H1 (cell line): Measurements from ENCODE around the gene SUB1. TPM values are rescaled to one million over a fixed set of nuclear protein-coding genes. Genes with fewer than 3 reads are reported as not detected.

Experiments
- CTCF ChIA-PET: fragments of 300-600 bp; sonication (Branson Sonifier 250); formaldehyde crosslinking; loops from one replicate; lab custom pipeline; 2021; ENCODE audit not compliant: partially characterized antibody; lab: Charles Lee
- POLR2A ChIA-PET: fragments of 300-600 bp; sonication (Branson Sonifier 250); formaldehyde crosslinking; loops from one replicate; lab custom pipeline; 2021; ENCODE audit warnings: inconsistent platforms; ENCODE audit not compliant: partially characterized antibody; lab: Charles Lee
- DNase-seq, 2 experiments: peaks; one replicate each; pipeline versions ENCODE4 v3.0.0 to v3.0.0-alpha.2; 2010 to 2022; ENCODE audit warnings: low spot score in 2 of 2, low read depth in 1 of 2, mixed read lengths in 1 of 2
- FAIRE-seq: peaks from 2 replicates; lab custom pipeline; 2011; peaks lifted over from hg19 to GRCh38; lab: Jason Lieb, UNC
- H2AFZ ChIP-seq: 2 replicates; pipeline ENCODE4 v1.8.1; 2012; ENCODE audit warnings: low read length, inconsistent platforms
- H2AK5ac ChIP-seq: 2 replicates; pipeline ENCODE4 v1.6.1; 2013; ENCODE audit warnings: low read depth, low read length
- H2BK120ac ChIP-seq: replicated peaks from 2 replicates; pipeline ENCODE3; 2013; ENCODE audit warnings: low read depth, low read length, inconsistent platforms
- H2BK12ac ChIP-seq: 2 replicates; pipeline ENCODE4 v1.6.1; 2013; ENCODE audit warnings: low read depth, low read length
- H2BK15ac ChIP-seq: 2 replicates; pipeline ENCODE4 v1.6.1; 2013; ENCODE audit warnings: low read length
- H2BK20ac ChIP-seq: 2 replicates; pipeline ENCODE4 v1.6.1; 2013; ENCODE audit warnings: low read length
- H2BK5ac ChIP-seq: 2 replicates; pipeline ENCODE4 v1.6.1; 2013; ENCODE audit warnings: low read depth, low read length
- H3K14ac ChIP-seq: 2 replicates; pipeline ENCODE4 v1.6.1; 2013; ENCODE audit warnings: inconsistent platforms; ENCODE audit not compliant: insufficient read length
- H3K18ac ChIP-seq: 2 replicates; pipeline ENCODE4 v1.6.1; 2013; ENCODE audit warnings: low read length; ENCODE audit errors: extremely low read depth
- H3K23ac ChIP-seq: 2 replicates; pipeline ENCODE4 v1.6.1; 2013; ENCODE audit warnings: inconsistent platforms; ENCODE audit not compliant: insufficient read length
- H3K23me2 ChIP-seq: 2 replicates; pipeline ENCODE4 v1.6.1; 2013; ENCODE audit warnings: low read depth, low read length
- H3K27ac ChIP-seq: 2 replicates; pipeline ENCODE4 v1.6.1; 2011; ENCODE audit warnings: low read depth, low read length, inconsistent platforms
- H3K27me3 ChIP-seq, 4 experiments: replicated peaks in 1 of 4; 1 replicate in 1 of 4; 2 replicates in 3 of 4; pipeline versions ENCODE4 v1.6.1 to v1.8.1; 2011 to 2013; ENCODE audit warnings: low read length in 3 of 4, mild to moderate bottlenecking in 3 of 4, inconsistent platforms in 2 of 4, mixed read lengths in 2 of 4, moderate library complexity in 1 of 4; ENCODE audit not compliant: control insufficient read depth in 3 of 4, insufficient read depth in 3 of 4; ENCODE audit errors: extremely low read depth in 1 of 4
- H3K36me3 ChIP-seq, 4 experiments: 2 replicates each; pipeline versions ENCODE4 v1.6.1 to v1.8.1; 2011 to 2013; ENCODE audit warnings: mild to moderate bottlenecking in 4 of 4, low read length in 3 of 4, moderate library complexity in 2 of 4, control low read depth in 1 of 4, inconsistent platforms in 1 of 4; ENCODE audit not compliant: insufficient read depth in 4 of 4, control insufficient read depth in 2 of 4
- H3K4ac ChIP-seq: replicated peaks from 2 replicates; pipeline ENCODE3; 2013; ENCODE audit warnings: low read length, low read depth, mixed read lengths, inconsistent platforms; ENCODE audit not compliant: insufficient read length
- H3K4me1 ChIP-seq, 4 experiments: replicated peaks in 1 of 4; 1 replicate in 1 of 4; 2 replicates in 3 of 4; pipeline versions ENCODE4 v1.6.1 to v1.8.1; 2011 to 2013; ENCODE audit warnings: low read length in 3 of 4, inconsistent platforms in 2 of 4, mixed read lengths in 1 of 4; ENCODE audit not compliant: insufficient read depth in 4 of 4, control insufficient read depth in 3 of 4
- H3K4me2 ChIP-seq, 2 experiments: 2 replicates each; pipeline versions ENCODE4 v1.6.1 to v1.8.1; 2011 to 2013; ENCODE audit warnings: low read depth in 2 of 2, low read length in 2 of 2, control low read depth in 1 of 2, inconsistent platforms in 1 of 2, mild to moderate bottlenecking in 1 of 2; ENCODE audit not compliant: insufficient read depth in 1 of 2
- H3K4me3 ChIP-seq, 4 experiments: fragments of 200-600, 300-600 bp in 1 of 4; sonication (generic), shearing (Covaris generic), sonication (Bioruptor Twin) in 1 of 4; 2 replicates each; pipeline versions ENCODE4 v1.5.1 to v1.8.1; 2011 to 2016; ENCODE audit warnings: low read length in 4 of 4, low read depth in 3 of 4, control low read depth in 2 of 4, inconsistent platforms in 2 of 4, mild to moderate bottlenecking in 2 of 4, mixed read lengths in 1 of 4, moderate library complexity in 1 of 4; ENCODE audit not compliant: insufficient read depth in 2 of 4; ENCODE audit errors: extremely low read depth in 1 of 4
- H3K56ac ChIP-seq: replicated peaks from 2 replicates; pipeline ENCODE3; 2013; ENCODE audit warnings: low read depth, mild to moderate bottlenecking, mixed read lengths, low read length, inconsistent platforms; ENCODE audit not compliant: insufficient read length
- H3K79me1 ChIP-seq: 2 replicates; pipeline ENCODE4 v1.6.1; 2013; ENCODE audit warnings: low read depth, low read length, control low read depth
- H3K79me2 ChIP-seq, 2 experiments: 2 replicates each; pipeline versions ENCODE4 v1.6.1 to v1.8.1; 2012 to 2013; ENCODE audit warnings: low read length in 2 of 2, mild to moderate bottlenecking in 2 of 2, inconsistent platforms in 1 of 2; ENCODE audit not compliant: insufficient read depth in 2 of 2, control insufficient read depth in 1 of 2
- H3K9ac ChIP-seq, 4 experiments: replicated peaks in 1 of 4; 1 replicate in 1 of 4; 2 replicates in 3 of 4; pipeline versions ENCODE4 v1.6.1 to v1.8.1; 2011 to 2013; ENCODE audit warnings: low read depth in 3 of 4, low read length in 3 of 4, control low read depth in 2 of 4, mild to moderate bottlenecking in 2 of 4, moderate library complexity in 2 of 4, inconsistent platforms in 1 of 4; ENCODE audit errors: extremely low read depth in 1 of 4
- H3K9me3 ChIP-seq, 2 experiments: 2 replicates each; pipeline versions ENCODE4 v1.6.1 to v1.8.1; 2012 to 2013; ENCODE audit warnings: mild to moderate bottlenecking in 2 of 2, moderate library complexity in 2 of 2, control low read depth in 1 of 2, inconsistent platforms in 1 of 2, low read depth in 1 of 2, low read length in 1 of 2, mixed read lengths in 1 of 2; ENCODE audit not compliant: insufficient read depth in 2 of 2
- H4K20me1 ChIP-seq, 2 experiments: replicated peaks in 1 of 2; 2 replicates each; pipeline versions ENCODE3 to v1.8.1; 2011 to 2013; ENCODE audit warnings: inconsistent platforms in 2 of 2, low read length in 2 of 2, mild to moderate bottlenecking in 1 of 2; ENCODE audit not compliant: insufficient read depth in 2 of 2, control insufficient read depth in 1 of 2
- H4K5ac ChIP-seq: 2 replicates; pipeline ENCODE4 v1.6.1; 2013; ENCODE audit warnings: low read length, low read depth, mixed read lengths, inconsistent platforms; ENCODE audit not compliant: insufficient read length
- H4K8ac ChIP-seq: 2 replicates; pipeline ENCODE4 v1.8.0; 2013; ENCODE audit warnings: mild to moderate bottlenecking, moderate library complexity, low read length, inconsistent platforms; ENCODE audit not compliant: insufficient read depth; ENCODE audit errors: extremely low read depth
- H4K91ac ChIP-seq: replicated peaks from 2 replicates; pipeline ENCODE3; 2013; ENCODE audit warnings: low read length, mixed read lengths, inconsistent platforms; ENCODE audit not compliant: insufficient read length
- BCL11A ChIP-seq, 2 experiments: IDR thresholded peaks; one replicate each; pipeline ENCODE4 v1.6.1; 2011; ENCODE audit warnings: low read depth in 2 of 2, low read length in 2 of 2, mild to moderate bottlenecking in 2 of 2
- CEBPB ChIP-seq: IDR thresholded peaks from 2 replicates; pipeline ENCODE4 v1.6.1; 2012; ENCODE audit warnings: low read depth, low read length
- CHD1 ChIP-seq: IDR thresholded peaks from 2 replicates; pipeline ENCODE4 v1.6.1; 2012; ENCODE audit warnings: low read depth, low read length, improper control_type of control experiment
- CTBP2 ChIP-seq: IDR thresholded peaks from 2 replicates; pipeline ENCODE4 v1.7.0; 2011; ENCODE audit warnings: borderline replicate concordance, mild to moderate bottlenecking, moderate library complexity, mixed read lengths, low read length; ENCODE audit not compliant: insufficient read depth, insufficient read length
- HDAC6 ChIP-seq: IDR thresholded peaks from one replicate; pipeline ENCODE4 v1.7.1; 2012; ENCODE audit warnings: low read depth, mild to moderate bottlenecking, inconsistent platforms, low read length, moderate library complexity
- KDM4A ChIP-seq: IDR thresholded peaks from one replicate; pipeline ENCODE4 v1.7.1; 2012; ENCODE audit warnings: low read depth, mild to moderate bottlenecking, moderate library complexity, low read length, inconsistent platforms; ENCODE audit not compliant: severe bottlenecking
- KDM5A ChIP-seq: fragments of 200-600 bp; IDR thresholded peaks from 2 replicates; pipeline ENCODE4 v1.7.1; 2012; ENCODE audit warnings: mild to moderate bottlenecking, low read length, inconsistent platforms, mixed read lengths
- MAFK ChIP-seq: IDR thresholded peaks from 2 replicates; pipeline ENCODE4 v1.6.1; 2012; ENCODE audit warnings: low read depth, mild to moderate bottlenecking, improper control_type of control experiment, low read length
- NANOG ChIP-seq: IDR thresholded peaks from 2 replicates; pipeline ENCODE4 v1.6.1; 2011; ENCODE audit warnings: low read length, low read depth, mild to moderate bottlenecking, inconsistent platforms; ENCODE audit not compliant: insufficient read depth, poor library complexity, severe bottlenecking
- NRF1 ChIP-seq: IDR thresholded peaks from 2 replicates; pipeline ENCODE4 v1.6.1; 2011; ENCODE audit warnings: mild to moderate bottlenecking, low read depth, low read length, improper control_type of control experiment
- POU5F1 ChIP-seq: IDR thresholded peaks from 2 replicates; pipeline ENCODE4 v1.6.1; 2011; ENCODE audit warnings: low read depth, mild to moderate bottlenecking, low read length, moderate library complexity
- SP4 ChIP-seq: IDR thresholded peaks from 2 replicates; pipeline ENCODE4 v1.6.1; 2012; ENCODE audit warnings: low read length, inconsistent platforms
- TBP ChIP-seq: IDR thresholded peaks from 2 replicates; pipeline ENCODE4 v1.6.1; 2011; ENCODE audit warnings: low read depth, low read length, improper control_type of control experiment
- WGBS, 2 experiments: shearing (Covaris generic) in 1 of 2; methylation state at CpG; one replicate each; pipeline versions ENCODE4 v1.1.6 to v1.1.7; 2013 to 2015; ENCODE audit warnings: low lambda C conversion rate in 2 of 2, mixed read lengths in 2 of 2, inconsistent platforms in 1 of 2, low coverage in 1 of 2, missing lambda C conversion rate in 1 of 2; ENCODE audit not compliant: insufficient replicate concordance in 2 of 2, insufficient coverage in 1 of 2, insufficient read length in 1 of 2; ENCODE audit errors: extremely low coverage in 1 of 2, missing lambda C conversion rate in 1 of 2; 5-methylcytosine and 5-hydroxymethylcytosine counted together
- polyA plus RNA-seq, 7 experiments: library from polyadenylated mRNA; depleted of rRNA in 3 of 7; stranded (reverse) in 5 of 7; unstranded in 2 of 7; fragments of >200 nt in 5 of 7; fragments of 200-250 nt in 2 of 7; gene quantifications; 1 replicate in 5 of 7; 2 replicates in 1 of 7; 4 replicates in 1 of 7; pipeline versions ENCODE4 v1.2.1 to v1.2.3, GENCODE V29; 2011 to 2013; ENCODE audit warnings: missing spikeins in 2 of 7, mixed read lengths in 2 of 7
- total RNA-seq: library from RNA; stranded (reverse); fragmentation: NEBNext Ultra II Directional; extraction: Animal tissue kit (Norgen Biotek cat#: 25700); gene quantifications from 2 replicates; pipeline ENCODE4 v1.2.1, GENCODE V29; 2021
- TF ChIP-seq, protein P1 (sequence below): IDR thresholded peaks from 2 replicates; pipeline ENCODE4 v1.6.1; 2012; ENCODE audit warnings: inconsistent platforms

Gene SUB1
- total and polyA plus RNA-seq, 2 of the 8 experiments (the other 6 are each of a cell fraction or from before 2014, with no cell fraction given) = 83.9 to 325 TPM

DNA sequence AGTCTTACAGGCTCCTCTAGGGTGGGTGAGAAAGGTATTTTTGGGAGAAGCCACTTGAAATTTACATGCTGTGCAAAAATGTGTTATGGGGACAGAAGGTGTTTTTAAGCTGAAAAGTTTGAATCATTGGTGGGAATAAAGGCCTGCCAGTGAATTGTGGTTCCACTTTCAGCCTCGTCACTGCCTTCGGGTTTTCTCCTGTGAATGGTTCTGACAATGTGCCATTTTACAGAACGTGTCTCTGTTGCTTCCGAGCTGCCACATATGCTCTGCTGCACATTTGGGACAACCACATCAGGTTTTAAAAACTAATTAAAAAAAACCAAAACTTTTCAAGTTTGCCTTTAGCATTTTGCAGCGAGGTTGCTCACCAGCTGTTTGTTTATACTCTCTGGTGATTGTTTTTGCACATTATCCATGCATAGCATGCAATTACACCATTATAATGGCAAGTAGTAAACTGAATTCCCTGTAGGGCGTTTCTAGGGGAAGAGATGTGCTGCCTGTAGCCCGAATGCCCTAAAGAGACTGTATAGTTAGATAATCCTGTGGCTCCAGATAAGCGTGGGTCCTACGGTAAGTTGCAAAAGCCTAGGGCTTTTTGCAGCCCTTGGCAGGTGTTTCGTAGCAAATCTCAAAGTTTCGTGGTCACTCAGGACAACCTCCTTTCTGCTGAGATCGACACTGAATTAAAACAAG, 40.1 kb upstream of the SUB1 start:
- H3K27me3 ChIP-seq = no peaks in the 10 kb centered on the region
- no peak for DNase-seq
- H3K4me3 ChIP-seq = no peak overlapping the region
- no peak overlapping the region for H3K27ac ChIP-seq
- H3K18ac ChIP-seq = no peak overlapping the region
- H2BK5ac ChIP-seq = no peak overlapping the region
- no peak overlapping the region for H3K4me2 ChIP-seq
- H4K8ac ChIP-seq = no peak overlapping the region
- no peak for FAIRE-seq
- H3K4me1 ChIP-seq = no peaks in the 10 kb centered on the region
- no peak overlapping the region for H3K4ac ChIP-seq
- no peak overlapping the region for H2BK20ac ChIP-seq
- no peak overlapping the region for H3K23ac ChIP-seq
- 74% methylated on average over 12 of the region's 12 CpGs; no CpG with 5 or more reads in 1 of the 2 experiments for WGBS, 2 experiments
- no peaks in the 10 kb centered on the region for H3K79me2 ChIP-seq
- no peak overlapping the region for H3K9ac ChIP-seq
- no peaks in the 10 kb centered on the region for H4K20me1 ChIP-seq
- H3K36me3 ChIP-seq = no peaks in the 10 kb centered on the region
- H3K56ac ChIP-seq = no peak overlapping the region
- no peak overlapping the region for H3K14ac ChIP-seq
- H3K79me1 ChIP-seq = no peaks in the 10 kb centered on the region
- no peak overlapping the region for H2AK5ac ChIP-seq
- no peak overlapping the region for H2BK12ac ChIP-seq
- H4K91ac ChIP-seq = no peak overlapping the region
- no peak overlapping the region for H4K5ac ChIP-seq
- ChIA-PET CTCF (interaction anchor here (0.7 to 1.8 kb wide), 3 partner anchors 14 to 622 kb away, joined by 3 to 4 read pairs (median 3); no protein-coding TSS in a partner anchor), POLR2A (interaction anchor here (0.7 kb wide), 1 partner anchor 186 kb away, joined by 3 read pairs; no protein-coding TSS in a partner anchor)
- no peak overlapping the region for H2BK15ac ChIP-seq
- peaks cover under 1% of the 10 kb centered on the region; the same call in 1 of the 2 replicates for H3K23me2 ChIP-seq
- no peak overlapping the region for H2BK120ac ChIP-seq
- no peak overlapping the region for H2AFZ ChIP-seq
- no peaks in the 10 kb centered on the region for H3K9me3 ChIP-seq
- TF ChIP-seq KDM4A = no peak
- TF ChIP-seq CTBP2 = no peak
- TF ChIP-seq CEBPB = no peak
- TF ChIP-seq TBP = no peak
- TF ChIP-seq, protein P1, sequence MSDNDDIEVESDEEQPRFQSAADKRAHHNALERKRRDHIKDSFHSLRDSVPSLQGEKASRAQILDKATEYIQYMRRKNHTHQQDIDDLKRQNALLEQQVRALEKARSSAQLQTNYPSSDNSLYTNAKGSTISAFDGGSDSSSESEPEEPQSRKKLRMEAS = no peak
- TF ChIP-seq KDM5A = no peak
- TF ChIP-seq SP4 = no peak
- no peak for TF ChIP-seq POU5F1
- no peak for TF ChIP-seq CHD1
- TF ChIP-seq NANOG = no peak
- TF ChIP-seq NRF1 = no peak
- TF ChIP-seq BCL11A (IDR thresholded peaks at IDR 0.05; ENCODE audit: low read depth in 2 of 2, low read length in 2 of 2) = no peak
- no peak for TF ChIP-seq MAFK
- no peak for TF ChIP-seq HDAC6
